A549 (cell line): ENCODE results near the gene BEND7. TPM values are rescaled to one million over a fixed set of nuclear protein-coding genes. Genes with fewer than 3 reads are reported as not detected.

Source experiments
- ATAC-seq, 2 experiments: fragments of 200-7000 bp in 1 of 2; fragments of >200 bp in 1 of 2; cut with Nextera tagmentation in 1 of 2; cut with Tn5 transposase in 1 of 2; 3 replicates each; pipeline versions ENCODE4 v1.8.0 to v1.9.1; 2018 to 2020; ENCODE audit warnings: mild to moderate bottlenecking in 1 of 2, moderate library complexity in 1 of 2
- CTCF ChIA-PET: fragments of 300-600 bp; sonication (Branson Sonifier 250); formaldehyde crosslinking; extraction: SDS; loops from one replicate; lab custom pipeline; 2021; ENCODE audit warnings: antibody characterized with exemption, inconsistent platforms; lab: Yijun Ruan, JAX
- POLR2A ChIA-PET: fragments of 350-600 bp; formaldehyde crosslinking; extraction: SDS; loops from one replicate; lab custom pipeline; 2021; ENCODE audit warnings: antibody characterized with exemption, inconsistent platforms; lab: Yijun Ruan, JAX
- DNase-seq, 2 experiments: peaks; one replicate each; pipeline versions ENCODE4 v3.0.0 to v3.0.0-alpha.2; 2011 to 2016; ENCODE audit warnings: low read depth in 1 of 2, low spot score in 1 of 2
- FAIRE-seq: peaks from 2 replicates; lab custom pipeline; 2011; peaks lifted over from hg19 to GRCh38; lab: Jason Lieb, UNC
- H3K27ac ChIP-seq, 2 experiments: fragments of >200 bp; sonication (Bioruptor Twin); formaldehyde crosslinking; 3 replicates each; pipeline ENCODE4 v1.5.1; 2016 to 2017
- H3K4me1 ChIP-seq: fragments of >200 bp; sonication (Bioruptor Twin); formaldehyde crosslinking; 3 replicates; pipeline ENCODE4 v1.6.1; 2016
- H3K4me2 ChIP-seq: fragments of >200 bp; sonication (Bioruptor Twin); formaldehyde crosslinking; 3 replicates; pipeline ENCODE4 v1.6.1; 2016
- H3K4me3 ChIP-seq: fragments of >200 bp; sonication (Bioruptor Twin); formaldehyde crosslinking; 3 replicates; pipeline ENCODE4 v1.5.1; 2016
- H3K9me3 ChIP-seq: fragments of >200 bp; sonication (Bioruptor Twin); formaldehyde crosslinking; 3 replicates; pipeline ENCODE4 v1.6.1; 2016
- CBX2 ChIP-seq: fragments of 200-600 bp; sonication (generic); IDR thresholded peaks from 2 replicates; pipeline ENCODE4 v1.6.1; 2016; ENCODE audit warnings: low read depth, mild to moderate bottlenecking, borderline replicate concordance
- CHD2 ChIP-seq: fragments of 150-350 bp; IDR thresholded peaks from 2 replicates; pipeline ENCODE4 v1.6.1; 2014; ENCODE audit warnings: low read length; ENCODE audit not compliant: partially characterized antibody
- EHF ChIP-seq: fragments of 250-450 bp; sonication (Bioruptor Pico); IDR thresholded peaks from 2 replicates; pipeline ENCODE4 v1.5.0; 2020; ENCODE audit warnings: mild to moderate bottlenecking
- ELK1 ChIP-seq: fragments of 150-350 bp; IDR thresholded peaks from 2 replicates; pipeline ENCODE4 v1.6.1; 2014; ENCODE audit warnings: low read depth, mild to moderate bottlenecking, low read length
- FOXS1 ChIP-seq: fragments of 250-450 bp; sonication (Bioruptor Pico); IDR thresholded peaks from 2 replicates; pipeline ENCODE4 v1.5.0; 2020; ENCODE audit warnings: mild to moderate bottlenecking, moderate library complexity
- HEYL ChIP-seq: fragments of 250-450 bp; sonication (Bioruptor Pico); IDR thresholded peaks from 2 replicates; pipeline ENCODE4 v1.8.0; 2021; ENCODE audit warnings: mild to moderate bottlenecking, moderate library complexity
- HOXB5 ChIP-seq: fragments of 250-450 bp; sonication (Bioruptor Pico); IDR thresholded peaks from 2 replicates; pipeline ENCODE4 v1.5.0; 2020; ENCODE audit warnings: mild to moderate bottlenecking, moderate library complexity
- JUN ChIP-seq, 2 experiments: fragments of >200 bp; sonication (Bioruptor Twin); formaldehyde crosslinking; IDR thresholded peaks; 2 replicates in 1 of 2; 3 replicates in 1 of 2; pipeline ENCODE4 v1.6.1; 2016 to 2017
- KDM1A ChIP-seq: fragments of 200-600 bp; sonication (generic); IDR thresholded peaks from 2 replicates; pipeline ENCODE4 v1.6.1; 2016; ENCODE audit warnings: low read depth, mild to moderate bottlenecking
- KDM5A ChIP-seq: fragments of 200-600 bp; sonication (generic); IDR thresholded peaks from 2 replicates; pipeline ENCODE4 v1.6.1; 2016; ENCODE audit warnings: antibody characterized with exemption, mild to moderate bottlenecking
- MYC ChIP-seq: IDR thresholded peaks from 2 replicates; pipeline ENCODE4 v1.6.1; 2012; ENCODE audit warnings: mild to moderate bottlenecking, inconsistent platforms, low read length, improper control_type of control experiment, borderline replicate concordance
- NR3C1 ChIP-seq: fragments of >200 bp; sonication (Bioruptor Twin); formaldehyde crosslinking; IDR thresholded peaks from 3 replicates; pipeline ENCODE4 v1.6.1; 2017
- POLR2AphosphoS2 ChIP-seq: conservative IDR thresholded peaks from 2 replicates; pipeline ENCODE4 v1.6.1; 2012; ENCODE audit warnings: low read length, improper control_type of control experiment, inconsistent platforms
- RARB ChIP-seq: fragments of 250-450 bp; sonication (Bioruptor Pico); IDR thresholded peaks from 2 replicates; pipeline ENCODE4 v1.8.0; 2021; ENCODE audit warnings: mild to moderate bottlenecking, moderate library complexity
- RCOR1 ChIP-seq: fragments of 150-350 bp; IDR thresholded peaks from 2 replicates; pipeline ENCODE4 v1.6.1; 2014; ENCODE audit warnings: antibody characterized with exemption, low read length, low read depth
- REST ChIP-seq: fragments of 200-600 bp; sonication (generic); IDR thresholded peaks from 2 replicates; pipeline ENCODE4 v1.6.1; 2016; ENCODE audit warnings: antibody characterized with exemption, mild to moderate bottlenecking, moderate library complexity
- RFX5 ChIP-seq: fragments of 450-650 bp; IDR thresholded peaks from 2 replicates; pipeline ENCODE4 v1.7.1; 2014; ENCODE audit warnings: antibody characterized with exemption, mild to moderate bottlenecking, moderate library complexity
- RNF2 ChIP-seq: fragments of 200-600 bp; sonication (generic); IDR thresholded peaks from 2 replicates; pipeline ENCODE4 v1.6.1; 2016; ENCODE audit warnings: low read depth, mild to moderate bottlenecking, antibody characterized with exemption, moderate library complexity, borderline replicate concordance
- TP53 ChIP-seq: fragments of 250-450 bp; sonication (Bioruptor Pico); IDR thresholded peaks from 2 replicates; pipeline ENCODE4 v1.5.0; 2021; ENCODE audit warnings: mild to moderate bottlenecking, moderate library complexity
- USF2 ChIP-seq: fragments of 450-650 bp; IDR thresholded peaks from 2 replicates; pipeline ENCODE4 v1.6.1; 2014; ENCODE audit warnings: antibody characterized with exemption
- ZFP36 ChIP-seq: fragments of 450-650 bp; IDR thresholded peaks from 2 replicates; pipeline ENCODE4 v1.6.1; 2014; ENCODE audit warnings: borderline replicate concordance; ENCODE audit not compliant: partially characterized antibody
- ZNF302 ChIP-seq: fragments of 250-450 bp; sonication (Bioruptor Pico); IDR thresholded peaks from 2 replicates; pipeline ENCODE4 v1.9.0; 2021; ENCODE audit warnings: inconsistent platforms, mild to moderate bottlenecking, moderate library complexity
- ZSCAN20 ChIP-seq: fragments of 250-450 bp; sonication (Bioruptor Pico); IDR thresholded peaks from 2 replicates; pipeline ENCODE4 v1.8.0; 2022; ENCODE audit warnings: mild to moderate bottlenecking, moderate library complexity
- WGBS: methylation state at CpG from one replicate; pipeline ENCODE4 v1.1.6; 2017; ENCODE audit errors: missing lambda C conversion rate; 5-methylcytosine and 5-hydroxymethylcytosine counted together
- polyA plus RNA-seq, 4 experiments: library from polyadenylated mRNA; depleted of rRNA in 3 of 4; stranded (reverse); fragments of >200 nt; fragmentation: RNase III in 1 of 4; extraction: RNeasy Plus Mini Kit Qiagen cat#74134 plus additional on column Dnase treatment in 1 of 4; gene quantifications; 2 replicates in 3 of 4; 3 replicates in 1 of 4; pipeline ENCODE4 v1.2.3, GENCODE V29; 2011 to 2017

The BEND7 gene
- polyA plus RNA-seq, 2 of the 4 experiments (the other 2 are of a cell fraction): 7.9 to 12.2 TPM

- Histone ChIP-seq H3K9me3 (no peaks in the 10 kb centered on the region), H3K27ac (no peak overlapping the region), H3K4me3 (no peak overlapping the region), H3K4me1 (no peaks in the 10 kb centered on the region), H3K4me2 (no peak overlapping the region)
- 79% methylated on average over 10 of the region's 10 CpGs for WGBS
- ChIA-PET POLR2A (no interaction called here), CTCF (interaction anchor here (1.0 to 2.3 kb wide), 4 partner anchors 13 to 41 kb away, joined by 3 to 9 read pairs (median 3); no protein-coding TSS in a partner anchor)
- FAIRE-seq (no peak), ATAC-seq (no peak), DNase-seq (no peak)
- TF ChIP-seq JUN (IDR thresholded peaks at IDR 0.05) (no peak), FOXS1 (CRISPR knock-in tag) (no peak), TP53 (CRISPR knock-in tag) (no peak), REST (no peak), RNF2 (no peak), MYC (no peak), ZSCAN20 (no peak), RARB (no peak), USF2 (no peak), KDM5A (no peak), KDM1A (no peak), CBX2 (no peak)
These were observed 47.1 kb downstream of the BEND7 start for GRCh38 chr10:13481690-13482089.

GRCh38 chr10:13475124-13475523 is 53.7 kb downstream of the BEND7 start:
- peak; percentile 43 for FAIRE-seq

GRCh38 chr10:13473986-13474385 is 54.8 kb downstream of the BEND7 start:
- Histone ChIP-seq H3K4me1 (no peaks in the 10 kb centered on the region), H3K27ac (no peak overlapping the region), H3K9me3 (no peaks in the 10 kb centered on the region), H3K4me3 (no peak overlapping the region), H3K4me2 (no peak overlapping the region)
- DNase-seq (no peak), FAIRE-seq (no peak), ATAC-seq (no peak)
- POLR2A ChIA-PET: no interaction called here
- 96% methylated on average over 26 of the region's 26 CpGs for WGBS
- CTCF ChIA-PET: no interaction called here
- TF ChIP-seq ZFP36: no peak
- TF ChIP-seq EHF (CRISPR knock-in tag): no peak
- TF ChIP-seq NR3C1: no peak
- no peak for TF ChIP-seq TP53 (CRISPR knock-in tag)
- no peak for TF ChIP-seq RCOR1
- no peak for TF ChIP-seq REST
- TF ChIP-seq, all 56 proteins: peak for 0

More at GRCh38 chr10:13475124-13475523, 53.7 kb downstream of the BEND7 start:
- ATAC-seq (no peak), DNase-seq (no peak)
- ChIA-PET CTCF (interaction anchor here (1.1 to 1.9 kb wide), 3 partner anchors 9 to 35 kb away, joined by 5 to 8 read pairs (median 5); no protein-coding TSS in a partner anchor), POLR2A (no interaction called here)
- H3K9me3 ChIP-seq: no peaks in the 10 kb centered on the region
- no peak overlapping the region for H3K27ac ChIP-seq
- TF ChIP-seq ZNF302 (CRISPR knock-in tag) (no peak), TP53 (CRISPR knock-in tag) (no peak), ZFP36 (no peak), CHD2 (no peak), HEYL (no peak), NR3C1 (no peak), FOXS1 (CRISPR knock-in tag) (no peak), POLR2AphosphoS2 (no peak), ELK1 (no peak), RFX5 (no peak), CBX2 (no peak), HOXB5 (CRISPR knock-in tag) (no peak)
- H3K4me2 ChIP-seq: no peak overlapping the region
- no peak overlapping the region for H3K4me3 ChIP-seq
- no peaks in the 10 kb centered on the region for H3K4me1 ChIP-seq
